A549 (cell line): ENCODE data around the gene IGFBP4. TPM values are rescaled to one million over a fixed set of nuclear protein-coding genes. Genes with fewer than 3 reads are reported as not detected.

Source experiments
- ATAC-seq, 2 experiments: fragments of 200-7000 bp in 1 of 2; fragments of >200 bp in 1 of 2; cut with Nextera tagmentation in 1 of 2; cut with Tn5 transposase in 1 of 2; 3 replicates each; pipeline versions ENCODE4 v1.8.0 to v1.9.1; 2018 to 2020; ENCODE audit warnings: mild to moderate bottlenecking in 1 of 2, moderate library complexity in 1 of 2
- CTCF ChIA-PET: fragments of 300-600 bp; sonication (Branson Sonifier 250); formaldehyde crosslinking; extraction: SDS; loops from one replicate; lab custom pipeline; 2021; ENCODE audit warnings: antibody characterized with exemption, inconsistent platforms; lab: Yijun Ruan, JAX
- POLR2A ChIA-PET: fragments of 350-600 bp; formaldehyde crosslinking; extraction: SDS; loops from one replicate; lab custom pipeline; 2021; ENCODE audit warnings: antibody characterized with exemption, inconsistent platforms; lab: Yijun Ruan, JAX
- DNase-seq, 2 experiments: peaks; one replicate each; pipeline versions ENCODE4 v3.0.0 to v3.0.0-alpha.2; 2011 to 2016; ENCODE audit warnings: low read depth in 1 of 2, low spot score in 1 of 2
- FAIRE-seq: peaks from 2 replicates; lab custom pipeline; 2011; peaks lifted over from hg19 to GRCh38; lab: Jason Lieb, UNC
- H3K27ac ChIP-seq, 2 experiments: fragments of >200 bp; sonication (Bioruptor Twin); formaldehyde crosslinking; 3 replicates each; pipeline ENCODE4 v1.5.1; 2016 to 2017
- H3K4me1 ChIP-seq: fragments of >200 bp; sonication (Bioruptor Twin); formaldehyde crosslinking; 3 replicates; pipeline ENCODE4 v1.6.1; 2016
- H3K4me2 ChIP-seq: fragments of >200 bp; sonication (Bioruptor Twin); formaldehyde crosslinking; 3 replicates; pipeline ENCODE4 v1.6.1; 2016
- H3K4me3 ChIP-seq: fragments of >200 bp; sonication (Bioruptor Twin); formaldehyde crosslinking; 3 replicates; pipeline ENCODE4 v1.5.1; 2016
- H3K9me3 ChIP-seq: fragments of >200 bp; sonication (Bioruptor Twin); formaldehyde crosslinking; 3 replicates; pipeline ENCODE4 v1.6.1; 2016
- BHLHE40 ChIP-seq: IDR thresholded peaks from 2 replicates; pipeline ENCODE4 v1.6.1; 2012; ENCODE audit warnings: low read depth, low read length, inconsistent platforms
- CEBPB ChIP-seq, 2 experiments: fragments of >200 bp in 1 of 2; sonication (Bioruptor Twin) in 1 of 2; formaldehyde crosslinking in 1 of 2; IDR thresholded peaks; 2 replicates each; pipeline ENCODE4 v1.6.1; 2012 to 2016
- FOSB ChIP-seq: fragments of 250-450 bp; sonication (Bioruptor Pico); IDR thresholded peaks from 2 replicates; pipeline ENCODE4 v1.5.0; 2020; ENCODE audit warnings: mild to moderate bottlenecking, moderate library complexity
- FOSL2 ChIP-seq, 2 experiments: fragments of 450-650 bp in 1 of 2; fragments of >200 bp in 1 of 2; sonication (Bioruptor Twin) in 1 of 2; formaldehyde crosslinking; IDR thresholded peaks; 2 replicates each; pipeline versions ENCODE4 v1.5.0 to v1.6.1; 2016 to 2020; ENCODE audit warnings: mild to moderate bottlenecking in 1 of 2, moderate library complexity in 1 of 2
- GATA3 ChIP-seq: IDR thresholded peaks from 2 replicates; pipeline ENCODE4 v1.6.1; 2012; ENCODE audit warnings: borderline replicate concordance
- HDAC2 ChIP-seq: fragments of 200-600 bp; sonication (generic); IDR thresholded peaks from 2 replicates; pipeline ENCODE4 v1.6.1; 2016
- HOXA7 ChIP-seq: fragments of 250-450 bp; sonication (Bioruptor Pico); IDR thresholded peaks from 2 replicates; pipeline ENCODE4 v1.5.0; 2020; ENCODE audit warnings: mild to moderate bottlenecking, moderate library complexity
- HOXB13 ChIP-seq: fragments of 250-450 bp; sonication (Bioruptor Pico); IDR thresholded peaks from 2 replicates; pipeline ENCODE4 v1.5.0; 2020; ENCODE audit warnings: low read depth, mild to moderate bottlenecking, moderate library complexity
- HOXB5 ChIP-seq: fragments of 250-450 bp; sonication (Bioruptor Pico); IDR thresholded peaks from 2 replicates; pipeline ENCODE4 v1.5.0; 2020; ENCODE audit warnings: mild to moderate bottlenecking, moderate library complexity
- JUNB ChIP-seq: fragments of >200 bp; sonication (Bioruptor Twin); formaldehyde crosslinking; IDR thresholded peaks from 2 replicates; pipeline ENCODE4 v1.6.1; 2016
- KDM1A ChIP-seq: fragments of 200-600 bp; sonication (generic); IDR thresholded peaks from 2 replicates; pipeline ENCODE4 v1.6.1; 2016; ENCODE audit warnings: low read depth, mild to moderate bottlenecking
- KDM5A ChIP-seq: fragments of 200-600 bp; sonication (generic); IDR thresholded peaks from 2 replicates; pipeline ENCODE4 v1.6.1; 2016; ENCODE audit warnings: antibody characterized with exemption, mild to moderate bottlenecking
- MAFK ChIP-seq: fragments of 450-650 bp; IDR thresholded peaks from 2 replicates; pipeline ENCODE4 v1.6.1; 2014; ENCODE audit not compliant: partially characterized antibody
- MYC ChIP-seq: IDR thresholded peaks from 2 replicates; pipeline ENCODE4 v1.6.1; 2012; ENCODE audit warnings: mild to moderate bottlenecking, inconsistent platforms, low read length, improper control_type of control experiment, borderline replicate concordance
- NPAS2 ChIP-seq: fragments of 250-450 bp; sonication (Bioruptor Pico); IDR thresholded peaks from 2 replicates; pipeline ENCODE4 v1.8.0; 2022; ENCODE audit warnings: mild to moderate bottlenecking, moderate library complexity, borderline replicate concordance
- POLR2AphosphoS2 ChIP-seq: conservative IDR thresholded peaks from 2 replicates; pipeline ENCODE4 v1.6.1; 2012; ENCODE audit warnings: low read length, improper control_type of control experiment, inconsistent platforms
- RAD21 ChIP-seq, 2 experiments: fragments of >200 bp in 1 of 2; sonication (Bioruptor Twin) in 1 of 2; formaldehyde crosslinking in 1 of 2; IDR thresholded peaks in 1 of 2; conservative IDR thresholded peaks in 1 of 2; 2 replicates in 1 of 2; 3 replicates in 1 of 2; pipeline ENCODE4 v1.6.1; 2012 to 2018; ENCODE audit warnings: inconsistent platforms in 1 of 2
- RARB ChIP-seq: fragments of 250-450 bp; sonication (Bioruptor Pico); IDR thresholded peaks from 2 replicates; pipeline ENCODE4 v1.8.0; 2021; ENCODE audit warnings: mild to moderate bottlenecking, moderate library complexity
- RCOR1 ChIP-seq: fragments of 150-350 bp; IDR thresholded peaks from 2 replicates; pipeline ENCODE4 v1.6.1; 2014; ENCODE audit warnings: antibody characterized with exemption, low read length, low read depth
- RFX5 ChIP-seq: fragments of 450-650 bp; IDR thresholded peaks from 2 replicates; pipeline ENCODE4 v1.7.1; 2014; ENCODE audit warnings: antibody characterized with exemption, mild to moderate bottlenecking, moderate library complexity
- TFCP2L1 ChIP-seq: fragments of 250-450 bp; sonication (Bioruptor Pico); IDR thresholded peaks from 2 replicates; pipeline ENCODE4 v1.5.0; 2021; ENCODE audit warnings: mild to moderate bottlenecking
- ZNF302 ChIP-seq: fragments of 250-450 bp; sonication (Bioruptor Pico); IDR thresholded peaks from 2 replicates; pipeline ENCODE4 v1.9.0; 2021; ENCODE audit warnings: inconsistent platforms, mild to moderate bottlenecking, moderate library complexity
- ZSCAN20 ChIP-seq: fragments of 250-450 bp; sonication (Bioruptor Pico); IDR thresholded peaks from 2 replicates; pipeline ENCODE4 v1.8.0; 2022; ENCODE audit warnings: mild to moderate bottlenecking, moderate library complexity
- WGBS: methylation state at CpG from one replicate; pipeline ENCODE4 v1.1.6; 2017; ENCODE audit errors: missing lambda C conversion rate; 5-methylcytosine and 5-hydroxymethylcytosine counted together
- polyA plus RNA-seq, 4 experiments: library from polyadenylated mRNA; depleted of rRNA in 3 of 4; stranded (reverse); fragments of >200 nt; fragmentation: RNase III in 1 of 4; extraction: RNeasy Plus Mini Kit Qiagen cat#74134 plus additional on column Dnase treatment in 1 of 4; gene quantifications; 2 replicates in 3 of 4; 3 replicates in 1 of 4; pipeline ENCODE4 v1.2.3, GENCODE V29; 2011 to 2017
- TF ChIP-seq, protein P1 (sequence below): fragments of 250-450 bp; sonication (Bioruptor Pico); IDR thresholded peaks from 2 replicates; pipeline ENCODE4 v1.5.0; 2020; ENCODE audit warnings: low read depth, mild to moderate bottlenecking, moderate library complexity
- TF ChIP-seq, protein P2 (sequence below): fragments of 450-650 bp; IDR thresholded peaks from 2 replicates; pipeline ENCODE4 v1.6.1; 2014; ENCODE audit warnings: antibody characterized with exemption
- TF ChIP-seq, protein P3 (sequence below): IDR thresholded peaks from 2 replicates; pipeline ENCODE4 v1.6.1; 2012
- TF ChIP-seq, protein P4 (sequence below): IDR thresholded peaks from 2 replicates; pipeline ENCODE4 v1.6.1; 2012
- TF ChIP-seq, protein P5 (sequence below): IDR thresholded peaks from 2 replicates; pipeline ENCODE4 v1.6.1; 2012; ENCODE audit warnings: low read depth, borderline replicate concordance

Gene IGFBP4
- polyA plus RNA-seq, 2 of the 4 experiments (the other 2 are of a cell fraction), result 1,080 to 1,829 TPM

DNA sequence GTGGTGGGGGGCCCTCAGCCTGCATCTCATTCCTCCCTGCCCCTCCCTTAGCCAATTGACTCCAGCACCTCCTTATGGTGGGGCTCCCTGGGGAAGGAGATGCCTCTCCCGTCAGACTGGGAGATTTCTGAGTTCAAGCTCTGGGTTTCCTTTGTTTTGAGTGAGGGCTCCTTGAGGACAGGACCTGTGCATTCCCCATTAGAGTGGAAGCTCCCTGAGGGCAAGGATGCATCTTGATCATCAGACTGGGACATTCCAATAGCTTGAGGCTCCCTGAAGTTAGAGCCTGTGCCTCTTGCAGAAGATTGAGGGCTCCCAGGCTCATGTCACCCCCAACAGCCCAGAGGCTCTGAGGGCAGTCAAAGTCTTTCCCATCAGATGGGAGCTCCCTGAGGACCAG lies 34.5 kb downstream of the IGFBP4 start:
- CTCF ChIA-PET, result interaction anchor here (0.8 to 15.5 kb wide), 9 partner anchors 17 to 80 kb away, joined by 3 to 379 read pairs (median 44); no protein-coding TSS in a partner anchor
- peaks cover 83% of the 10 kb centered on the region for H3K4me1 ChIP-seq
- ATAC-seq (no peak), DNase-seq (peak in 1 of 2 experiments; percentile 65), FAIRE-seq (no peak)
- H3K4me2 ChIP-seq, result no peak overlapping the region
- POLR2A ChIA-PET, result interaction anchor here (0.8 to 4.6 kb wide), 5 partner anchors 8 to 82 kb away, joined by 3 to 53 read pairs (median 4); no protein-coding TSS in a partner anchor
- peak overlapping the region; percentile 96 to 97 for H3K27ac ChIP-seq
- TF ChIP-seq RCOR1 (no peak), ZSCAN20 (CRISPR knock-in tag) (no peak), ZNF302 (CRISPR knock-in tag) (no peak), HOXB13 (CRISPR knock-in tag) (no peak; the same call in 1 of the 2 replicates), HOXB5 (CRISPR knock-in tag) (peak; percentile 20; the same call in 1 of the 2 replicates), KDM1A (no peak), FOSB (0 out of 2 replicates have a peak, but pooled peaks have one; percentile 41)
- TF ChIP-seq, protein P1, sequence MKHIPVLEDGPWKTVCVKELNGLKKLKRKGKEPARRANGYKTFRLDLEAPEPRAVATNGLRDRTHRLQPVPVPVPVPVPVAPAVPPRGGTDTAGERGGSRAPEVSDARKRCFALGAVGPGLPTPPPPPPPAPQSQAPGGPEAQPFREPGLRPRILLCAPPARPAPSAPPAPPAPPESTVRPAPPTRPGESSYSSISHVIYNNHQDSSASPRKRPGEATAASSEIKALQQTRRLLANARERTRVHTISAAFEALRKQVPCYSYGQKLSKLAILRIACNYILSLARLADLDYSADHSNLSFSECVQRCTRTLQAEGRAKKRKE (CRISPR knock-in tag), result 0 out of 2 replicates have a peak, but pooled peaks have one; percentile 25
- TF ChIP-seq, protein P2, sequence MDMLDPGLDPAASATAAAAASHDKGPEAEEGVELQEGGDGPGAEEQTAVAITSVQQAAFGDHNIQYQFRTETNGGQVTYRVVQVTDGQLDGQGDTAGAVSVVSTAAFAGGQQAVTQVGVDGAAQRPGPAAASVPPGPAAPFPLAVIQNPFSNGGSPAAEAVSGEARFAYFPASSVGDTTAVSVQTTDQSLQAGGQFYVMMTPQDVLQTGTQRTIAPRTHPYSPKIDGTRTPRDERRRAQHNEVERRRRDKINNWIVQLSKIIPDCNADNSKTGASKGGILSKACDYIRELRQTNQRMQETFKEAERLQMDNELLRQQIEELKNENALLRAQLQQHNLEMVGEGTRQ, result peak; percentile 48; the same call in 1 of the 2 replicates
- TF ChIP-seq, protein P3, sequence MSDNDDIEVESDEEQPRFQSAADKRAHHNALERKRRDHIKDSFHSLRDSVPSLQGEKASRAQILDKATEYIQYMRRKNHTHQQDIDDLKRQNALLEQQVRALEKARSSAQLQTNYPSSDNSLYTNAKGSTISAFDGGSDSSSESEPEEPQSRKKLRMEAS, result no peak
- WGBS, result 92% methylated on average over 1 of the region's 1 CpG
- no peaks in the 10 kb centered on the region for H3K9me3 ChIP-seq
- no peak overlapping the region for H3K4me3 ChIP-seq

DNA sequence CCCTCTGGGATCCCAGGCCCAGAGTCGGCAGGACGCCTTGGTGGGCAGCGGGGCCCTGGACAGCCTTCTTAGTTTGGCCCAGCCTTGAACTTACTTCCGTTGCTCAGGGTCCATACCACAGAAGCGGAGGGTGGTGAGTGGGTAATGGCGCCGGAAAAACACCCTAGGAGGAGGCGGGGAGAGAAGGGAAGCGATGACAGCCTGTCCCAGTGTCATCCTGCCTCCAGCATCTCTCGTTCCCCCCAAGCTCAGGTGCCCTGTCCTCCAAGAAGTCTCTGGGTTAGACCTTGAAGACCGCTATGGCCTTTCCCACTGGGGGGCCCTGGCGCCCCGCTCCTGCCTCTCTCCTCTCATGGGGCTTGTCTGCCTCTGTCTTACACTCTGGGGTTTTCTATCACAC lies 35.2 kb downstream of the IGFBP4 start:
- WGBS, result 81% methylated on average over 13 of the region's 13 CpGs
- Histone ChIP-seq H3K4me1 (peaks cover 83% of the 10 kb centered on the region), H3K27ac (peak overlapping the region; percentile 96 to 97)
- FAIRE-seq (no peak), DNase-seq (no peak)
- TF ChIP-seq GATA3 (no peak), RARB (no peak), ZSCAN20 (CRISPR knock-in tag) (no peak), TFCP2L1 (CRISPR knock-in tag) (peak; percentile 91), HOXA7 (CRISPR knock-in tag) (no peak), RAD21 (conservative IDR thresholded peaks at IDR 0.05 in 1 of 2, IDR thresholded peaks at IDR 0.05 in 1 of 2) (no peak), MYC (no peak)
- TF ChIP-seq, all 56 proteins: peak for 1
- no peak overlapping the region for H3K4me3 ChIP-seq
- H3K4me2 ChIP-seq, result no peak overlapping the region
- no peaks in the 10 kb centered on the region for H3K9me3 ChIP-seq
- ChIA-PET POLR2A (interaction anchor here (1.2 to 4.6 kb wide), 3 partner anchors 8 to 82 kb away, joined by 4 to 53 read pairs (median 5); no protein-coding TSS in a partner anchor), CTCF (interaction anchor here (0.8 to 15.5 kb wide), 7 partner anchors 16 to 118 kb away, joined by 3 to 379 read pairs (median 44); no protein-coding TSS in a partner anchor)
- ATAC-seq, result no peak

DNA sequence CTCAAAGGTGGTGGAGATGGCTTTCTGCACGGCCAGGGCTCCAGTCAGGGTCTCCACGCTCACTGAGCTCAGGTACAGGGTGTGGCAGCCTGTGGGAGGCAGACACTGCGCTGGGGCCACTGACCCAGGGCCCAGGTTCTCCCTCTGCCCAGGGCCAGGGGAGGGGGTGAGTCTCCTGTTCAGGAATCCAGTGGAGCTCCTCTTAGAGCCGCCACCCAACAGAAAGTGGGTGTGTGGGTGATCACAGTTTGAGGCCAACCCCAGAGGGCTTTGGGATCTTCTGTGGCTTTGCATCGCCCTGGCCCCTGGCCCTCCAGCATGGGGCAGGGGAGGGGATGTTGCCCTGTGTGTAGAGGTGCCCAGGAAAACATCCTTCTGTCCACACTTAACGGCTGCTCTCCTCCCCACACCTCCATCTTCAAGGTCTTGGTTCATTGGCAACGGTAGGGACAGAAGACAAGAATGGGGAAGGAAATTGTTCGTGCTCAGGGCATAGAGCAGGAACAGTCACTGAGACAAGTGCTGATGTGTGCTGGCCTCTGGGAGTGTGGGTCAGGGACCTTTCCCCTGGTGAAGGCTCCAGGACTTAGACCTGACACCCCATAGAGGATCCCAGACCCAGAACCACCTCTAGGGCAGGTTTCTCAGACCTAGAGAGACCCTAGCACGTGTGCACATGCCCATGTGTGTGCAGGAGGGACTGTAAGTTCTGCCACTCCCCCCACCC lies 36.7 kb downstream of the IGFBP4 start:
- Histone ChIP-seq H3K4me1 (peaks cover 83% of the 10 kb centered on the region), H3K4me3 (no peak overlapping the region), H3K4me2 (peak overlapping the region; percentile 41), H3K9me3 (no peaks in the 10 kb centered on the region), H3K27ac (peak overlapping the region; percentile 96 to 97)
- WGBS, result 71% methylated on average over 8 of the region's 9 CpGs
- peak; percentile 4 to 5 for ATAC-seq
- CTCF ChIA-PET, result interaction anchor here (0.7 to 15.5 kb wide), 14 partner anchors 8 to 119 kb away, joined by 3 to 379 read pairs (median 4); no protein-coding TSS in a partner anchor
- peak; percentile 63 for FAIRE-seq
- POLR2A ChIA-PET, result interaction anchor here (0.8 to 3.0 kb wide), 4 partner anchors 9 to 80 kb away, joined by 3 to 13 read pairs (median 4); no protein-coding TSS in a partner anchor
- DNase-seq, result peak in 1 of 2 experiments; percentile 53
- TF ChIP-seq ZNF302 (CRISPR knock-in tag) (0 out of 2 replicates have a peak, but pooled peaks have one; percentile 9), HOXB5 (CRISPR knock-in tag) (no peak; the same call in 1 of the 2 replicates), RFX5 (no peak), JUNB (no peak), POLR2AphosphoS2 (peak; percentile 50; the same call in 1 of the 2 replicates), HDAC2 (no peak), MYC (no peak), KDM5A (no peak), FOSL2 (IDR thresholded peaks at IDR 0.05) (no peak), FOSL2 (CRISPR knock-in tag; IDR thresholded peaks at IDR 0.05) (no peak), CEBPB (IDR thresholded peaks at IDR 0.05) (no peak), NPAS2 (no peak), MAFK (no peak), FOSB (0 out of 2 replicates have a peak, but pooled peaks have one; percentile 13), BHLHE40 (no peak; the same call in 1 of the 2 replicates)
- TF ChIP-seq, protein P4, sequence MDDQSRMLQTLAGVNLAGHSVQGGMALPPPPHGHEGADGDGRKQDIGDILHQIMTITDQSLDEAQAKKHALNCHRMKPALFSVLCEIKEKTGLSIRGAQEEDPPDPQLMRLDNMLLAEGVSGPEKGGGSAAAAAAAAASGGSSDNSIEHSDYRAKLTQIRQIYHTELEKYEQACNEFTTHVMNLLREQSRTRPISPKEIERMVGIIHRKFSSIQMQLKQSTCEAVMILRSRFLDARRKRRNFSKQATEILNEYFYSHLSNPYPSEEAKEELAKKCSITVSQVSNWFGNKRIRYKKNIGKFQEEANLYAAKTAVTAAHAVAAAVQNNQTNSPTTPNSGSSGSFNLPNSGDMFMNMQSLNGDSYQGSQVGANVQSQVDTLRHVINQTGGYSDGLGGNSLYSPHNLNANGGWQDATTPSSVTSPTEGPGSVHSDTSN, result no peak
- TF ChIP-seq, protein P3, result no peak
- TF ChIP-seq, protein P5, sequence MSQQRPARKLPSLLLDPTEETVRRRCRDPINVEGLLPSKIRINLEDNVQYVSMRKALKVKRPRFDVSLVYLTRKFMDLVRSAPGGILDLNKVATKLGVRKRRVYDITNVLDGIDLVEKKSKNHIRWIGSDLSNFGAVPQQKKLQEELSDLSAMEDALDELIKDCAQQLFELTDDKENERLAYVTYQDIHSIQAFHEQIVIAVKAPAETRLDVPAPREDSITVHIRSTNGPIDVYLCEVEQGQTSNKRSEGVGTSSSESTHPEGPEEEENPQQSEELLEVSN, result no peak
